Caco-2 (cell line): Measurements from ENCODE around the gene FLT3. TPM values are rescaled to one million over a fixed set of nuclear protein-coding genes. Genes with fewer than 3 reads are reported as not detected.

ENCODE experiments used
- BruUV-seq: library from RNA; stranded (reverse); fragments of 400-500 nt; replicated peaks from 2 replicates; lab custom pipeline; 2021; lab: Mats Ljungman, UMichigan
- CTCF ChIA-PET: fragments of 300-600 bp; sonication (Branson Sonifier 250); formaldehyde crosslinking; loops from one replicate; lab custom pipeline; 2022; ENCODE audit warnings: antibody characterized with exemption; lab: Charles Lee
- POLR2A ChIA-PET: fragments of 300-600 bp; sonication (Branson Sonifier 250); formaldehyde crosslinking; loops from one replicate; lab custom pipeline; 2022; ENCODE audit warnings: antibody characterized with exemption; lab: Charles Lee
- DNase-seq, 2 experiments: peaks; one replicate each; pipeline versions ENCODE4 v3.0.0 to v3.0.0-alpha.2; 2020 to 2022
- H3K27me3 ChIP-seq: replicated peaks from 2 replicates; pipeline ENCODE4 v1.6.0; 2011; ENCODE audit warnings: low read length; ENCODE audit not compliant: control insufficient read depth, insufficient read depth
- H3K36me3 ChIP-seq: 2 replicates; pipeline ENCODE4 v1.5.1; 2011; ENCODE audit warnings: low read length; ENCODE audit not compliant: control insufficient read depth, insufficient read depth
- H3K4me1 ChIP-seq: fragments of 250-450 bp; sonication (Bioruptor Pico); 2 replicates; pipeline ENCODE4 v1.5.1; 2020; ENCODE audit warnings: mild to moderate bottlenecking
- H3K4me3 ChIP-seq: 2 replicates; pipeline ENCODE4 v1.5.1; 2011; ENCODE audit warnings: low read depth, mild to moderate bottlenecking, control low read depth, low read length
- H3K9me3 ChIP-seq: fragments of 250-450 bp; sonication (Bioruptor Pico); 2 replicates; pipeline ENCODE4 v1.5.1; 2020; ENCODE audit warnings: mild to moderate bottlenecking, moderate library complexity
- H3K27ac Mint-ChIP-seq: one replicate; pipeline ENCODE4 v1.8.0; 2022; ENCODE audit warnings: mixed read lengths; ENCODE audit not compliant: unreplicated experiment
- H3K27me3 Mint-ChIP-seq: one replicate; pipeline ENCODE4 v1.8.0; 2022; ENCODE audit warnings: mixed read lengths; ENCODE audit not compliant: insufficient read depth, unreplicated experiment
- H3K36me3 Mint-ChIP-seq: one replicate; pipeline ENCODE4 v1.8.0; 2022; ENCODE audit warnings: mild to moderate bottlenecking, mixed read lengths; ENCODE audit not compliant: insufficient read depth, unreplicated experiment
- H3K4me1 Mint-ChIP-seq: one replicate; pipeline ENCODE4 v1.8.0; 2022; ENCODE audit warnings: low read depth, mixed read lengths; ENCODE audit not compliant: unreplicated experiment
- H3K4me3 Mint-ChIP-seq: one replicate; pipeline ENCODE4 v1.8.0; 2022; ENCODE audit warnings: mild to moderate bottlenecking, moderate library complexity, mixed read lengths; ENCODE audit not compliant: unreplicated experiment
- H3K9me3 Mint-ChIP-seq: one replicate; pipeline ENCODE4 v1.8.0; 2022; ENCODE audit warnings: mixed read lengths; ENCODE audit not compliant: unreplicated experiment
- intact Hi-C: fragments of 100-400 bp; cut with micrococcal nuclease; formaldehyde crosslinking; loops from one replicate; pipeline ENCODE4 v1.10.0; 2022; ENCODE audit not compliant: unreplicated experiment
- total RNA-seq: library from RNA; stranded (reverse); gene quantifications from 2 replicates; pipeline ENCODE4 v1.2.3, GENCODE V29; 2022
- TF ChIP-seq, protein P1 (sequence below), 2 experiments: fragments of 200-600 bp in 1 of 2; IDR thresholded peaks; 1 replicate in 1 of 2; 2 replicates in 1 of 2; pipeline versions ENCODE4 v1.5.1 to v1.8.0; 2011 to 2022; ENCODE audit warnings: antibody characterized with exemption in 1 of 2, control low read depth in 1 of 2, inconsistent platforms in 1 of 2, low read depth in 1 of 2, low read length in 1 of 2, mild to moderate bottlenecking in 1 of 2, moderate library complexity in 1 of 2; ENCODE audit not compliant: insufficient read depth in 1 of 2, severe bottlenecking in 1 of 2, unreplicated experiment in 1 of 2

The FLT3 gene
- total RNA-seq, 1 experiment from 2014 or later, result 0.09 TPM

GRCh38 chr13:27954406-27954851, 145.9 kb downstream of the FLT3 start:
- TF ChIP-seq, protein P1, sequence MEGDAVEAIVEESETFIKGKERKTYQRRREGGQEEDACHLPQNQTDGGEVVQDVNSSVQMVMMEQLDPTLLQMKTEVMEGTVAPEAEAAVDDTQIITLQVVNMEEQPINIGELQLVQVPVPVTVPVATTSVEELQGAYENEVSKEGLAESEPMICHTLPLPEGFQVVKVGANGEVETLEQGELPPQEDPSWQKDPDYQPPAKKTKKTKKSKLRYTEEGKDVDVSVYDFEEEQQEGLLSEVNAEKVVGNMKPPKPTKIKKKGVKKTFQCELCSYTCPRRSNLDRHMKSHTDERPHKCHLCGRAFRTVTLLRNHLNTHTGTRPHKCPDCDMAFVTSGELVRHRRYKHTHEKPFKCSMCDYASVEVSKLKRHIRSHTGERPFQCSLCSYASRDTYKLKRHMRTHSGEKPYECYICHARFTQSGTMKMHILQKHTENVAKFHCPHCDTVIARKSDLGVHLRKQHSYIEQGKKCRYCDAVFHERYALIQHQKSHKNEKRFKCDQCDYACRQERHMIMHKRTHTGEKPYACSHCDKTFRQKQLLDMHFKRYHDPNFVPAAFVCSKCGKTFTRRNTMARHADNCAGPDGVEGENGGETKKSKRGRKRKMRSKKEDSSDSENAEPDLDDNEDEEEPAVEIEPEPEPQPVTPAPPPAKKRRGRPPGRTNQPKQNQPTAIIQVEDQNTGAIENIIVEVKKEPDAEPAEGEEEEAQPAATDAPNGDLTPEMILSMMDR (IDR thresholded peaks at IDR 0.05; ENCODE audit: insufficient read depth in 1 of 2, low read depth in 1 of 2, low read length in 1 of 2, severe bottlenecking in 1 of 2, unreplicated experiment in 1 of 2), result peak in 1 of 2 experiments; percentile 26
- ChIA-PET CTCF (interaction anchor here (0.6 to 4.1 kb wide), 28 partner anchors 8 to 998 kb away, joined by 3 to 139 read pairs (median 6); partner anchors contain the start of genes CDX2, GTF3A and PDX1), POLR2A (interaction anchor here (0.6 to 2.6 kb wide), 13 partner anchors 8 to 592 kb away, joined by 3 to 17 read pairs (median 5); partner anchors contain the start of gene PDX1)
- peak; percentile 70 to 82 for DNase-seq
- BruUV-seq, result no TSS peak
- intact Hi-C loops, result no loop called here
- Histone ChIP-seq H3K4me3 (peak overlapping the region; percentile 56), H3K4me1 (peaks cover 54% of the 10 kb centered on the region), H3K27me3 (no peaks in the 10 kb centered on the region), H3K36me3 (no peaks in the 10 kb centered on the region), H3K9me3 (no peaks in the 10 kb centered on the region)
- H3K9me3 Mint-ChIP-seq, result no peaks in the 10 kb centered on the region
- peak overlapping the region; percentile 88 for H3K4me3 Mint-ChIP-seq
- peaks cover 16% of the 10 kb centered on the region for H3K36me3 Mint-ChIP-seq
- H3K4me1 Mint-ChIP-seq, result peaks cover 13% of the 10 kb centered on the region
- no peaks in the 10 kb centered on the region for H3K27me3 Mint-ChIP-seq
- peak overlapping the region; percentile 94 for H3K27ac Mint-ChIP-seq

GRCh38 chr13:27953676-27954405, 146.5 kb downstream of the FLT3 start:
- H3K27me3 ChIP-seq, result no peaks in the 10 kb centered on the region
- Mint-ChIP-seq H3K27ac (peak overlapping the region; percentile 94), H3K4me3 (peak overlapping the region; percentile 88), H3K9me3 (no peaks in the 10 kb centered on the region), H3K27me3 (no peaks in the 10 kb centered on the region), H3K36me3 (peaks cover 16% of the 10 kb centered on the region), H3K4me1 (peaks cover 13% of the 10 kb centered on the region)
- no TSS peak for BruUV-seq
- ChIA-PET CTCF (interaction anchor here (0.6 to 4.1 kb wide), 37 partner anchors 8 to 997 kb away, joined by 3 to 139 read pairs (median 4); partner anchors contain the start of genes CDX2, GTF3A, PDX1 and URAD), POLR2A (interaction anchor here (0.6 to 2.6 kb wide), 13 partner anchors 8 to 592 kb away, joined by 3 to 17 read pairs (median 5); no protein-coding TSS in a partner anchor)
- intact Hi-C loops, result loop anchor here (1.0 kb wide), 6 partner anchors 30 to 183 kb away; no protein-coding TSS in a partner anchor
- DNase-seq, result peak; percentile 88 to 96
- peak overlapping the region; percentile 56 for H3K4me3 ChIP-seq
- H3K36me3 ChIP-seq, result no peaks in the 10 kb centered on the region
- peaks cover 51% of the 10 kb centered on the region for H3K4me1 ChIP-seq
- TF ChIP-seq, protein P1 (IDR thresholded peaks at IDR 0.05; ENCODE audit: insufficient read depth in 1 of 2, low read depth in 1 of 2, low read length in 1 of 2, severe bottlenecking in 1 of 2, unreplicated experiment in 1 of 2), result peak; percentile 79 to 95
- no peaks in the 10 kb centered on the region for H3K9me3 ChIP-seq

Other genes starting within 250 kb of the FLT3 start
- gene PDX1, start 180.6 kb downstream of the FLT3 start, total RNA-seq, result 3.7 and 3.9 TPM in 2 replicates
- gene CDX2, start 131.3 kb downstream of the FLT3 start, total RNA-seq, result 104 and 109 TPM in 2 replicates
- gene URAD, start 111.9 kb downstream of the FLT3 start, total RNA-seq, result 5.2 and 8.1 TPM in 2 replicates
- 37.5 and 38.4 TPM in 2 replicates for gene PAN3, start 38.0 kb upstream of the FLT3 start, total RNA-seq